Neural progenitor cell (in vitro differentiated cells): ENCODE measurements around the gene SMARCAL1.

ENCODE experiments used
- CTCF ChIP-seq: fragments of 200-600 bp; sonication (generic); IDR thresholded peaks from 2 replicates; pipeline ENCODE4 v1.5.1; 2017; ENCODE audit warnings: antibody characterized with exemption, mild to moderate bottlenecking
- EZH2 ChIP-seq: fragments of 200-600 bp; sonication (generic); IDR thresholded peaks from 2 replicates; pipeline ENCODE4 v1.6.1; 2017; ENCODE audit warnings: antibody characterized with exemption, mild to moderate bottlenecking, moderate library complexity

GRCh38 chr2:216477283-216478035 lies 65.2 kb downstream of the SMARCAL1 start:
- no peak for TF ChIP-seq CTCF
- TF ChIP-seq EZH2 = no peak
